ENCODE results near the gene ALDOC.

DNA sequence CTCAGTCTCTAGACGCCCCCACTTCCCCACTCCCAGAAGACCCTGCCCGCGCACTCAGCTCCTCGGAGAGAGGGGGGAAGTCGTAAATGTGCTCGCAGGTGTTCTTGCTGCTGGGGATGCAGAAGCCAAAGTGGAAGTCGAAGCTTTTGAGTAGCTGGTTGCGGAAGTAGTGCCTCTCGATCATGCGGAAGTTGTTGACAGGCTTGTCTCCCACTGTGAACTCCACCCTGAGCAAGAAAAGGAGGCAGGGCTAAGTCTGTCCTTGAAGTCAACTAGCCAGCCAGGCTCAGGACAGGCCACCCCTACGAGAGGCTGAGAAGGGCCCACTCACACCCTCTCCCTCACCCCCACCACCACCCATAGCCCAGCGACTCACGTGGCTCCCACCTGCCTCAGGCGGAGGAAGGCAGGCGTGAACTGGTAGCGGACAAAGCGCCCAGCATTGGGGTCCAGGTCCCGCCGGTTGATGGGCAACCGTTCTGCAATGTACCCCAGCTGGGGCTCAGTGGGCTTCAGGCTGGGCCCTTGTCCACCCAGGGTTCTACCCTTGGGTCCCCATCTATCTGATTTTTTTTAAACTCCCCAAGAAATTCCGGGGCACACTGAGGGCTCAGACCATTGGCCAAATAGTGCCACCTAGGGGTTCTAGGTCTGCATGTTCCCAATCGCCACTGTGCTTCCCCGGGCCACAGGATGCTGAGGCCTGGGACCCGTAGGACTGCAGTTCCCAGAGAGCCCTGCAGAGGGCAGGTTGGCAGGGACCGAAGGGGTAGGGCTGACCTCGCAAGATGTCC lies 28.9 kb downstream of the ALDOC start:
- TF ChIP-seq, protein P1, sequence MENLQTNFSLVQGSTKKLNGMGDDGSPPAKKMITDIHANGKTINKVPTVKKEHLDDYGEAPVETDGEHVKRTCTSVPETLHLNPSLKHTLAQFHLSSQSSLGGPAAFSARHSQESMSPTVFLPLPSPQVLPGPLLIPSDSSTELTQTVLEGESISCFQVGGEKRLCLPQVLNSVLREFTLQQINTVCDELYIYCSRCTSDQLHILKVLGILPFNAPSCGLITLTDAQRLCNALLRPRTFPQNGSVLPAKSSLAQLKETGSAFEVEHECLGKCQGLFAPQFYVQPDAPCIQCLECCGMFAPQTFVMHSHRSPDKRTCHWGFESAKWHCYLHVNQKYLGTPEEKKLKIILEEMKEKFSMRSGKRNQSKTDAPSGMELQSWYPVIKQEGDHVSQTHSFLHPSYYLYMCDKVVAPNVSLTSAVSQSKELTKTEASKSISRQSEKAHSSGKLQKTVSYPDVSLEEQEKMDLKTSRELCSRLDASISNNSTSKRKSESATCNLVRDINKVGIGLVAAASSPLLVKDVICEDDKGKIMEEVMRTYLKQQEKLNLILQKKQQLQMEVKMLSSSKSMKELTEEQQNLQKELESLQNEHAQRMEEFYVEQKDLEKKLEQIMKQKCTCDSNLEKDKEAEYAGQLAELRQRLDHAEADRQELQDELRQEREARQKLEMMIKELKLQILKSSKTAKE (CRISPR knock-in tag; IDR thresholded peaks at IDR 0.05; ENCODE audit: borderline replicate concordance), result no peak
- TF ChIP-seq, protein P2, sequence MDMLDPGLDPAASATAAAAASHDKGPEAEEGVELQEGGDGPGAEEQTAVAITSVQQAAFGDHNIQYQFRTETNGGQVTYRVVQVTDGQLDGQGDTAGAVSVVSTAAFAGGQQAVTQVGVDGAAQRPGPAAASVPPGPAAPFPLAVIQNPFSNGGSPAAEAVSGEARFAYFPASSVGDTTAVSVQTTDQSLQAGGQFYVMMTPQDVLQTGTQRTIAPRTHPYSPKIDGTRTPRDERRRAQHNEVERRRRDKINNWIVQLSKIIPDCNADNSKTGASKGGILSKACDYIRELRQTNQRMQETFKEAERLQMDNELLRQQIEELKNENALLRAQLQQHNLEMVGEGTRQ (IDR thresholded peaks at IDR 0.05; ENCODE audit: low read depth, low read length), result no peak
- TF ChIP-seq, protein P2 (CRISPR knock-in tag; IDR thresholded peaks at IDR 0.05; ENCODE audit: borderline replicate concordance), result no peak
- TF ChIP-seq NFKBIZ (CRISPR knock-in tag; IDR thresholded peaks at IDR 0.05) (no peak), ZNF530 (CRISPR knock-in tag; IDR thresholded peaks at IDR 0.05; ENCODE audit: low read depth) (no peak)
- TF ChIP-seq, protein P3, sequence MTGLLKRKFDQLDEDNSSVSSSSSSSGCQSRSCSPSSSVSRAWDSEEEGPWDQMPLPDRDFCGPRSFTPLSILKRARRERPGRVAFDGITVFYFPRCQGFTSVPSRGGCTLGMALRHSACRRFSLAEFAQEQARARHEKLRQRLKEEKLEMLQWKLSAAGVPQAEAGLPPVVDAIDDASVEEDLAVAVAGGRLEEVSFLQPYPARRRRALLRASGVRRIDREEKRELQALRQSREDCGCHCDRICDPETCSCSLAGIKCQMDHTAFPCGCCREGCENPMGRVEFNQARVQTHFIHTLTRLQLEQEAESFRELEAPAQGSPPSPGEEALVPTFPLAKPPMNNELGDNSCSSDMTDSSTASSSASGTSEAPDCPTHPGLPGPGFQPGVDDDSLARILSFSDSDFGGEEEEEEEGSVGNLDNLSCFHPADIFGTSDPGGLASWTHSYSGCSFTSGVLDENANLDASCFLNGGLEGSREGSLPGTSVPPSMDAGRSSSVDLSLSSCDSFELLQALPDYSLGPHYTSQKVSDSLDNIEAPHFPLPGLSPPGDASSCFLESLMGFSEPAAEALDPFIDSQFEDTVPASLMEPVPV (CRISPR knock-in tag; IDR thresholded peaks at IDR 0.05), result no peak
